ENCODE measurements around the gene FAM229B.

- no peak for TF ChIP-seq EP300 (IDR thresholded peaks at IDR 0.05)
- TF ChIP-seq POLR2A (IDR thresholded peaks at IDR 0.05): no peak
These were observed 33.4 kb upstream of the FAM229B start, which contains the start of gene CCN6 for GRCh38 chr6:112054001-112054400.

Measured in ovary (tissue), 1 donor.